H1 (cell line): ENCODE measurements around the gene FLVCR1. TPM values are rescaled to one million over a fixed set of nuclear protein-coding genes. Genes with fewer than 3 reads are reported as not detected.

Experiments used
- CTCF ChIA-PET: fragments of 300-600 bp; sonication (Branson Sonifier 250); formaldehyde crosslinking; loops from one replicate; lab custom pipeline; 2021; ENCODE audit not compliant: partially characterized antibody; lab: Charles Lee
- POLR2A ChIA-PET: fragments of 300-600 bp; sonication (Branson Sonifier 250); formaldehyde crosslinking; loops from one replicate; lab custom pipeline; 2021; ENCODE audit warnings: inconsistent platforms; ENCODE audit not compliant: partially characterized antibody; lab: Charles Lee
- DNase-seq, 2 experiments: peaks; one replicate each; pipeline versions ENCODE4 v3.0.0 to v3.0.0-alpha.2; 2010 to 2022; ENCODE audit warnings: low spot score in 2 of 2, low read depth in 1 of 2, mixed read lengths in 1 of 2
- FAIRE-seq: peaks from 2 replicates; lab custom pipeline; 2011; peaks lifted over from hg19 to GRCh38; lab: Jason Lieb, UNC
- H2AFZ ChIP-seq: 2 replicates; pipeline ENCODE4 v1.8.1; 2012; ENCODE audit warnings: low read length, inconsistent platforms
- H2AK5ac ChIP-seq: 2 replicates; pipeline ENCODE4 v1.6.1; 2013; ENCODE audit warnings: low read depth, low read length
- H2BK120ac ChIP-seq: replicated peaks from 2 replicates; pipeline ENCODE3; 2013; ENCODE audit warnings: low read depth, low read length, inconsistent platforms
- H2BK12ac ChIP-seq: 2 replicates; pipeline ENCODE4 v1.6.1; 2013; ENCODE audit warnings: low read depth, low read length
- H2BK15ac ChIP-seq: 2 replicates; pipeline ENCODE4 v1.6.1; 2013; ENCODE audit warnings: low read length
- H2BK20ac ChIP-seq: 2 replicates; pipeline ENCODE4 v1.6.1; 2013; ENCODE audit warnings: low read length
- H2BK5ac ChIP-seq: 2 replicates; pipeline ENCODE4 v1.6.1; 2013; ENCODE audit warnings: low read depth, low read length
- H3K14ac ChIP-seq: 2 replicates; pipeline ENCODE4 v1.6.1; 2013; ENCODE audit warnings: inconsistent platforms; ENCODE audit not compliant: insufficient read length
- H3K18ac ChIP-seq: 2 replicates; pipeline ENCODE4 v1.6.1; 2013; ENCODE audit warnings: low read length; ENCODE audit errors: extremely low read depth
- H3K23ac ChIP-seq: 2 replicates; pipeline ENCODE4 v1.6.1; 2013; ENCODE audit warnings: inconsistent platforms; ENCODE audit not compliant: insufficient read length
- H3K23me2 ChIP-seq: 2 replicates; pipeline ENCODE4 v1.6.1; 2013; ENCODE audit warnings: low read depth, low read length
- H3K27ac ChIP-seq: 2 replicates; pipeline ENCODE4 v1.6.1; 2011; ENCODE audit warnings: low read depth, low read length, inconsistent platforms
- H3K27me3 ChIP-seq, 4 experiments: replicated peaks in 1 of 4; 1 replicate in 1 of 4; 2 replicates in 3 of 4; pipeline versions ENCODE4 v1.6.1 to v1.8.1; 2011 to 2013; ENCODE audit warnings: low read length in 3 of 4, mild to moderate bottlenecking in 3 of 4, inconsistent platforms in 2 of 4, mixed read lengths in 2 of 4, moderate library complexity in 1 of 4; ENCODE audit not compliant: control insufficient read depth in 3 of 4, insufficient read depth in 3 of 4; ENCODE audit errors: extremely low read depth in 1 of 4
- H3K36me3 ChIP-seq, 4 experiments: 2 replicates each; pipeline versions ENCODE4 v1.6.1 to v1.8.1; 2011 to 2013; ENCODE audit warnings: mild to moderate bottlenecking in 4 of 4, low read length in 3 of 4, moderate library complexity in 2 of 4, control low read depth in 1 of 4, inconsistent platforms in 1 of 4; ENCODE audit not compliant: insufficient read depth in 4 of 4, control insufficient read depth in 2 of 4
- H3K4ac ChIP-seq: replicated peaks from 2 replicates; pipeline ENCODE3; 2013; ENCODE audit warnings: low read length, low read depth, mixed read lengths, inconsistent platforms; ENCODE audit not compliant: insufficient read length
- H3K4me1 ChIP-seq, 4 experiments: replicated peaks in 1 of 4; 1 replicate in 1 of 4; 2 replicates in 3 of 4; pipeline versions ENCODE4 v1.6.1 to v1.8.1; 2011 to 2013; ENCODE audit warnings: low read length in 3 of 4, inconsistent platforms in 2 of 4, mixed read lengths in 1 of 4; ENCODE audit not compliant: insufficient read depth in 4 of 4, control insufficient read depth in 3 of 4
- H3K4me2 ChIP-seq, 2 experiments: 2 replicates each; pipeline versions ENCODE4 v1.6.1 to v1.8.1; 2011 to 2013; ENCODE audit warnings: low read depth in 2 of 2, low read length in 2 of 2, control low read depth in 1 of 2, inconsistent platforms in 1 of 2, mild to moderate bottlenecking in 1 of 2; ENCODE audit not compliant: insufficient read depth in 1 of 2
- H3K4me3 ChIP-seq, 4 experiments: fragments of 200-600, 300-600 bp in 1 of 4; sonication (generic), shearing (Covaris generic), sonication (Bioruptor Twin) in 1 of 4; 2 replicates each; pipeline versions ENCODE4 v1.5.1 to v1.8.1; 2011 to 2016; ENCODE audit warnings: low read length in 4 of 4, low read depth in 3 of 4, control low read depth in 2 of 4, inconsistent platforms in 2 of 4, mild to moderate bottlenecking in 2 of 4, mixed read lengths in 1 of 4, moderate library complexity in 1 of 4; ENCODE audit not compliant: insufficient read depth in 2 of 4; ENCODE audit errors: extremely low read depth in 1 of 4
- H3K56ac ChIP-seq: replicated peaks from 2 replicates; pipeline ENCODE3; 2013; ENCODE audit warnings: low read depth, mild to moderate bottlenecking, mixed read lengths, low read length, inconsistent platforms; ENCODE audit not compliant: insufficient read length
- H3K79me1 ChIP-seq: 2 replicates; pipeline ENCODE4 v1.6.1; 2013; ENCODE audit warnings: low read depth, low read length, control low read depth
- H3K79me2 ChIP-seq, 2 experiments: 2 replicates each; pipeline versions ENCODE4 v1.6.1 to v1.8.1; 2012 to 2013; ENCODE audit warnings: low read length in 2 of 2, mild to moderate bottlenecking in 2 of 2, inconsistent platforms in 1 of 2; ENCODE audit not compliant: insufficient read depth in 2 of 2, control insufficient read depth in 1 of 2
- H3K9ac ChIP-seq, 4 experiments: replicated peaks in 1 of 4; 1 replicate in 1 of 4; 2 replicates in 3 of 4; pipeline versions ENCODE4 v1.6.1 to v1.8.1; 2011 to 2013; ENCODE audit warnings: low read depth in 3 of 4, low read length in 3 of 4, control low read depth in 2 of 4, mild to moderate bottlenecking in 2 of 4, moderate library complexity in 2 of 4, inconsistent platforms in 1 of 4; ENCODE audit errors: extremely low read depth in 1 of 4
- H3K9me3 ChIP-seq, 2 experiments: 2 replicates each; pipeline versions ENCODE4 v1.6.1 to v1.8.1; 2012 to 2013; ENCODE audit warnings: mild to moderate bottlenecking in 2 of 2, moderate library complexity in 2 of 2, control low read depth in 1 of 2, inconsistent platforms in 1 of 2, low read depth in 1 of 2, low read length in 1 of 2, mixed read lengths in 1 of 2; ENCODE audit not compliant: insufficient read depth in 2 of 2
- H4K20me1 ChIP-seq, 2 experiments: replicated peaks in 1 of 2; 2 replicates each; pipeline versions ENCODE3 to v1.8.1; 2011 to 2013; ENCODE audit warnings: inconsistent platforms in 2 of 2, low read length in 2 of 2, mild to moderate bottlenecking in 1 of 2; ENCODE audit not compliant: insufficient read depth in 2 of 2, control insufficient read depth in 1 of 2
- H4K5ac ChIP-seq: 2 replicates; pipeline ENCODE4 v1.6.1; 2013; ENCODE audit warnings: low read length, low read depth, mixed read lengths, inconsistent platforms; ENCODE audit not compliant: insufficient read length
- H4K8ac ChIP-seq: 2 replicates; pipeline ENCODE4 v1.8.0; 2013; ENCODE audit warnings: mild to moderate bottlenecking, moderate library complexity, low read length, inconsistent platforms; ENCODE audit not compliant: insufficient read depth; ENCODE audit errors: extremely low read depth
- H4K91ac ChIP-seq: replicated peaks from 2 replicates; pipeline ENCODE3; 2013; ENCODE audit warnings: low read length, mixed read lengths, inconsistent platforms; ENCODE audit not compliant: insufficient read length
- CHD2 ChIP-seq: IDR thresholded peaks from 2 replicates; pipeline ENCODE4 v1.6.1; 2012; ENCODE audit warnings: low read length, improper control_type of control experiment
- EP300 ChIP-seq, 2 experiments: IDR thresholded peaks; 1 replicate in 1 of 2; 2 replicates in 1 of 2; pipeline ENCODE4 v1.6.1; 2011 to 2012; ENCODE audit warnings: low read depth in 2 of 2, low read length in 2 of 2, mild to moderate bottlenecking in 2 of 2, borderline replicate concordance in 1 of 2, inconsistent platforms in 1 of 2, moderate library complexity in 1 of 2
- JUND ChIP-seq: IDR thresholded peaks from 2 replicates; pipeline ENCODE4 v1.6.1; 2011; ENCODE audit warnings: mild to moderate bottlenecking, improper control_type of control experiment, low read length
- POLR2A ChIP-seq, 2 experiments: IDR thresholded peaks; 1 replicate in 1 of 2; 2 replicates in 1 of 2; pipeline ENCODE4 v1.6.1; 2011; ENCODE audit warnings: low read depth in 2 of 2, low read length in 2 of 2, mild to moderate bottlenecking in 2 of 2; ENCODE audit errors: control extremely low read depth in 1 of 2
- POLR2AphosphoS5 ChIP-seq: IDR thresholded peaks from 2 replicates; pipeline ENCODE4 v1.6.1; 2011; ENCODE audit warnings: low read depth, low read length
- SIN3A ChIP-seq, 2 experiments: IDR thresholded peaks in 1 of 2; conservative IDR thresholded peaks in 1 of 2; 2 replicates each; pipeline ENCODE4 v1.6.1; 2011 to 2012; ENCODE audit warnings: low read length in 2 of 2, improper control_type of control experiment in 1 of 2, low read depth in 1 of 2, mild to moderate bottlenecking in 1 of 2
- SP1 ChIP-seq: IDR thresholded peaks from 2 replicates; pipeline ENCODE4 v1.6.1; 2011; ENCODE audit warnings: low read depth, low read length
- TAF7 ChIP-seq: optimal IDR thresholded peaks from 2 replicates; pipeline ENCODE3; 2011; ENCODE audit warnings: low read depth, mild to moderate bottlenecking, inconsistent platforms, low read length, moderate library complexity, borderline replicate concordance
- WGBS, 2 experiments: shearing (Covaris generic) in 1 of 2; methylation state at CpG; one replicate each; pipeline versions ENCODE4 v1.1.6 to v1.1.7; 2013 to 2015; ENCODE audit warnings: low lambda C conversion rate in 2 of 2, mixed read lengths in 2 of 2, inconsistent platforms in 1 of 2, low coverage in 1 of 2, missing lambda C conversion rate in 1 of 2; ENCODE audit not compliant: insufficient replicate concordance in 2 of 2, insufficient coverage in 1 of 2, insufficient read length in 1 of 2; ENCODE audit errors: extremely low coverage in 1 of 2, missing lambda C conversion rate in 1 of 2; 5-methylcytosine and 5-hydroxymethylcytosine counted together
- polyA plus RNA-seq, 7 experiments: library from polyadenylated mRNA; depleted of rRNA in 3 of 7; stranded (reverse) in 5 of 7; unstranded in 2 of 7; fragments of >200 nt in 5 of 7; fragments of 200-250 nt in 2 of 7; gene quantifications; 1 replicate in 5 of 7; 2 replicates in 1 of 7; 4 replicates in 1 of 7; pipeline versions ENCODE4 v1.2.1 to v1.2.3, GENCODE V29; 2011 to 2013; ENCODE audit warnings: missing spikeins in 2 of 7, mixed read lengths in 2 of 7
- total RNA-seq: library from RNA; stranded (reverse); fragmentation: NEBNext Ultra II Directional; extraction: Animal tissue kit (Norgen Biotek cat#: 25700); gene quantifications from 2 replicates; pipeline ENCODE4 v1.2.1, GENCODE V29; 2021
- TF ChIP-seq, protein P1 (sequence below): IDR thresholded peaks from 2 replicates; pipeline ENCODE4 v1.6.1; 2012; ENCODE audit warnings: low read length, inconsistent platforms

FLVCR1 gene
- total and polyA plus RNA-seq, 2 of the 8 experiments (the other 6 are each of a cell fraction or from before 2014, with no cell fraction given) = 31.8 to 75.7 TPM

DNA sequence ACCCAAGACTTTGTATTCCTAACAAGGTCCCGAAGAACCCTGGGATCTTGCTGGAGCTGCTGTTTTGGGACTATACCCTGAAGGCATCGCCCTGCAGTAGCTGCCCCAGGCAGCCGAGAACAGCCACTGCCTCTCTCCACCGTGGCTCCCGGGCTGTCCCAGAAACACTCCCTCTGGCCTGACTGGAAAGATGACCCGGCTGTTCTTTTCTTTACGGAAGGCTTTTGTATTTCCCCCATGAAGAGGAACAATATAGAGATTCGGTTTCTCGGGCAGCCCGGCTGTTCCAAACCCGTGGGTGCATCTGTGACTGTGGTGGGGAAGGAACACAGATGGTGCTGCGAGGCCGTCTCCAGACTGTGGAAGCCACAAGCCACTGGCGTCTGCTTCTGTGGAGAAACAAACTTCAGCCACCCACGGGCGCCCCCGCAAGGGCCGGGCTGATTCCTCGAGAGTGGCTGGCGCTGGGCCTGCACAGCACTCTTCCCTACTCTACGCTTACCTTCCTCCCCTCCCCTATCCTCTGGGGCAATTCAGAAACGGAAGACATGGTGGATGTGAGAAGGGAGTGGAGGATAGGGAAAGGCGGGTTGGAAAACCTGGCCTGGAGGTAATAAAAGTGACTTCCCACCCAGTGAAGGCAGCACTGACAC, 58.5 kb downstream of the FLVCR1 start:
- DNase-seq = peak in 1 of 2 experiments; percentile 69
- POLR2A ChIA-PET = interaction anchor here (0.6 to 5.5 kb wide), 20 partner anchors 9 to 226 kb away, joined by 3 to 94 read pairs (median 6); partner anchors contain the start of genes FLVCR1, NSL1, TATDN3 and VASH2
- FAIRE-seq = no peak
- TF ChIP-seq POLR2AphosphoS5 = no peak; the same call in 1 of the 2 replicates
- no peak for TF ChIP-seq EP300 (IDR thresholded peaks at IDR 0.05; ENCODE audit: borderline replicate concordance in 1 of 2, low read depth in 2 of 2, low read length in 2 of 2)
- TF ChIP-seq, protein P1, sequence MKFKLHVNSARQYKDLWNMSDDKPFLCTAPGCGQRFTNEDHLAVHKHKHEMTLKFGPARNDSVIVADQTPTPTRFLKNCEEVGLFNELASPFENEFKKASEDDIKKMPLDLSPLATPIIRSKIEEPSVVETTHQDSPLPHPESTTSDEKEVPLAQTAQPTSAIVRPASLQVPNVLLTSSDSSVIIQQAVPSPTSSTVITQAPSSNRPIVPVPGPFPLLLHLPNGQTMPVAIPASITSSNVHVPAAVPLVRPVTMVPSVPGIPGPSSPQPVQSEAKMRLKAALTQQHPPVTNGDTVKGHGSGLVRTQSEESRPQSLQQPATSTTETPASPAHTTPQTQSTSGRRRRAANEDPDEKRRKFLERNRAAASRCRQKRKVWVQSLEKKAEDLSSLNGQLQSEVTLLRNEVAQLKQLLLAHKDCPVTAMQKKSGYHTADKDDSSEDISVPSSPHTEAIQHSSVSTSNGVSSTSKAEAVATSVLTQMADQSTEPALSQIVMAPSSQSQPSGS = peak; percentile 87
- TF ChIP-seq CHD2 = 0 out of 2 replicates have a peak, but pooled peaks have one; percentile 36
- TF ChIP-seq POLR2A (IDR thresholded peaks at IDR 0.05; ENCODE audit: control extremely low read depth in 1 of 2, low read depth in 2 of 2, low read length in 2 of 2) = peak in 1 of 2 experiments; percentile 71; a peak in 2 of 3 replicates
- peak; percentile 33 to 58; a peak in 1 of 4 replicates for TF ChIP-seq SIN3A (conservative IDR thresholded peaks at IDR 0.05 in 1 of 2, IDR thresholded peaks at IDR 0.05 in 1 of 2; ENCODE audit: low read depth in 1 of 2, low read length in 2 of 2)
- TF ChIP-seq SP1 = peak; percentile 99
- TF ChIP-seq TAF7 = peak; percentile 50
- TF ChIP-seq JUND = 0 out of 2 replicates have a peak, but pooled peaks have one; percentile 6

More for the DNA sequence above, 58.5 kb downstream of the FLVCR1 start:
- Histone ChIP-seq H3K4me1 (peaks cover 10 to 27% (median 20%) of the 10 kb centered on the region in 4 experiments), H2AK5ac (peak overlapping the region; percentile 100), H2AFZ (no peak overlapping the region), H3K27ac (peak overlapping the region; percentile 83), H3K79me1 (no peaks in the 10 kb centered on the region; the same call in 1 of the 2 replicates), H3K56ac (peak overlapping the region; percentile 62), H3K9me3 (no peaks in the 10 kb centered on the region), H4K91ac (peak overlapping the region; percentile 100), H3K4me3 (peak overlapping the region in 3 of 4 experiments; percentile 2 to 39 (median 9); a peak in 5 of 8 replicates), H2BK20ac (peak overlapping the region; percentile 97), H2BK120ac (peak overlapping the region; percentile 99), H3K79me2 (peaks cover 0 to 6% of the 10 kb centered on the region in 2 experiments; a peak in 2 of 4 replicates), H3K18ac (peak overlapping the region; percentile 99), H4K20me1 (no peaks in the 10 kb centered on the region), H3K23me2 (peaks cover 5% of the 10 kb centered on the region), H3K14ac (no peak overlapping the region), H3K23ac (no peak overlapping the region), H2BK5ac (peak overlapping the region; percentile 99), H4K8ac (peak overlapping the region; percentile 82; the same call in 1 of the 2 replicates), H3K4me2 (peak overlapping the region; percentile 44 to 52), H3K36me3 (no peaks in the 10 kb centered on the region), H3K4ac (peak overlapping the region; percentile 93), H4K5ac (peak overlapping the region; percentile 35), H2BK15ac (no peak overlapping the region), H3K9ac (peak overlapping the region in 1 of 4 experiments; percentile 31; a peak in 1 of 7 replicates), H3K27me3 (no peaks in the 10 kb centered on the region), H2BK12ac (peak overlapping the region; percentile 100; the same call in 1 of the 2 replicates)
- WGBS, 2 experiments = 47% methylated on average over 23 of the region's 23 CpGs; no CpG with 5 or more reads in 1 of the 2 experiments
- CTCF ChIA-PET = interaction anchor here (0.9 to 1.4 kb wide), 10 partner anchors 7 to 310 kb away, joined by 3 to 6 read pairs (median 3); partner anchors contain the start of gene VASH2
